Natural killer cell (primary cell): ENCODE results near the gene LMAN2L. TPM values are rescaled to one million over a fixed set of nuclear protein-coding genes. Genes with fewer than 3 reads are reported as not detected.

ENCODE experiments used
- ATAC-seq, 3 donors: fragments of 150-1000 bp in 2 of 3; fragments of 200-7000 bp in 1 of 3; cut with Tn5 transposase; 1 replicate in 1 of 3; 2 replicates in 2 of 3; pipeline ENCODE4 v1.10.0; 2021; ENCODE audit warnings: mild to moderate bottlenecking in 2 of 3, moderate library complexity in 2 of 3
- DNase-seq, 2 donors: peaks; one replicate each; pipeline versions ENCODE4 v3.0.0 to v3.0.0-alpha.2; 2013 to 2021; ENCODE audit warnings: mixed read lengths in 1 of 2
- H3K27ac ChIP-seq: one replicate; pipeline ENCODE4 v1.5.1; 2013; ENCODE audit warnings: mild to moderate bottlenecking, low read length
- H3K27me3 ChIP-seq: one replicate; pipeline ENCODE4 v1.6.1; 2013; ENCODE audit warnings: low read length; ENCODE audit not compliant: control insufficient read depth, insufficient read depth
- H3K36me3 ChIP-seq: one replicate; pipeline ENCODE4 v1.6.1; 2013; ENCODE audit warnings: low read length; ENCODE audit not compliant: control insufficient read depth, insufficient read depth
- H3K4me1 ChIP-seq: one replicate; pipeline ENCODE4 v1.6.1; 2013; ENCODE audit warnings: low read length; ENCODE audit not compliant: control insufficient read depth, insufficient read depth
- H3K4me3 ChIP-seq: one replicate; pipeline ENCODE4 v1.5.1; 2013; ENCODE audit warnings: low read length
- H3K9me3 ChIP-seq: one replicate; pipeline ENCODE4 v1.6.1; 2013; ENCODE audit warnings: low read length; ENCODE audit not compliant: control insufficient read depth, insufficient read depth
- H3K27ac Mint-ChIP-seq, 2 donors: one replicate each; pipeline ENCODE4 v1.8.0; 2022; ENCODE audit warnings: mild to moderate bottlenecking in 2 of 2, mixed read lengths in 2 of 2, moderate library complexity in 1 of 2
- H3K27me3 Mint-ChIP-seq, 2 donors: one replicate each; pipeline ENCODE4 v1.8.0; 2022; ENCODE audit warnings: low read depth in 2 of 2, mixed read lengths in 2 of 2
- H3K36me3 Mint-ChIP-seq: one replicate; pipeline ENCODE4 v1.8.0; 2022; ENCODE audit warnings: mixed read lengths
- H3K4me1 Mint-ChIP-seq, 2 donors: one replicate each; pipeline ENCODE4 v1.8.0; 2022; ENCODE audit warnings: mixed read lengths in 2 of 2
- H3K4me3 Mint-ChIP-seq: one replicate; pipeline ENCODE4 v1.8.0; 2022; ENCODE audit warnings: mild to moderate bottlenecking, moderate library complexity, mixed read lengths
- H3K9me3 Mint-ChIP-seq, 2 donors: one replicate each; pipeline ENCODE4 v1.8.0; 2022; ENCODE audit warnings: mixed read lengths in 2 of 2
- WGBS: methylation state at CpG from one replicate; pipeline ENCODE4 v1.1.7; 2013; ENCODE audit warnings: missing lambda C conversion rate; ENCODE audit not compliant: insufficient coverage; 5-methylcytosine and 5-hydroxymethylcytosine counted together
- intact Hi-C: fragments of 100-400 bp; cut with micrococcal nuclease; formaldehyde crosslinking; loops from one replicate; pipeline ENCODE4 v1.14.2; 2022
- total RNA-seq, 4 donors: library from RNA; stranded (reverse); fragments of 120-200 nt in 1 of 4; gene quantifications; one replicate each; pipeline versions ENCODE4 v1.2.3 to v1.2.4, GENCODE V29; 2013 to 2022
- TF ChIP-seq, protein P1 (sequence below): fragments of 200-600 bp; IDR thresholded peaks from one replicate; pipeline ENCODE4 v1.8.0; 2022; ENCODE audit warnings: antibody characterized with exemption

LMAN2L gene
- total RNA-seq, 3 donors from 2014 or later (not counting 1 experiment from before 2014, with no cell fraction given): 4.0 to 7.9 (median 5.9) TPM

DNA sequence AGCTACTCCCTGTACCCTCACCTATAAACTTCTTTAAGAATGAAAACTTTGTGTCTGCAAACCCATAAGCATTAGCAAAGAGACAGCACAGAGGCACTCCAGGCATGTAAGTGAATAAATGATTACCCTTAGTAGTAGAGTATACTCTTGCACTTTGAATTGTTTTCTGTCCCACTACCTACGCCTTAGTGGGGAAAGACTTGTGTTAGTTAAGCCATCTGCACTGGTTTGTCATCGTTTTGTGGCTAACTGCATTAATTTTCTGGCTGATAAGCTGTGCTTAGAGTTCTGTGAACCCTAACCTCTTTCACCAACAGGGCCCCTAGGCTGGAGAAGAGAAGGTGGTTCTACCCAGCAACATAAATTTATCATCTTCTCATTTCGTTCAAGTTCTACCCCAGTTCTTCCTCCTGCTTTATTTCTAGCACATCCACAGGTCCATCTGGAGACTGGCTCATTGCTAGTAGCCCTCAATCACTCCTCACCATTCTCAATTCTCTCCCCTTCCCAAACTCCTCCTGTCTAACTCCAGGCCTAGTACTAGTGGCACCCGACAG, 710 bp downstream of the LMAN2L start:
- H3K9me3 ChIP-seq: no peaks in the 10 kb centered on the region
- DNase-seq: no peak
- TF ChIP-seq, protein P1, sequence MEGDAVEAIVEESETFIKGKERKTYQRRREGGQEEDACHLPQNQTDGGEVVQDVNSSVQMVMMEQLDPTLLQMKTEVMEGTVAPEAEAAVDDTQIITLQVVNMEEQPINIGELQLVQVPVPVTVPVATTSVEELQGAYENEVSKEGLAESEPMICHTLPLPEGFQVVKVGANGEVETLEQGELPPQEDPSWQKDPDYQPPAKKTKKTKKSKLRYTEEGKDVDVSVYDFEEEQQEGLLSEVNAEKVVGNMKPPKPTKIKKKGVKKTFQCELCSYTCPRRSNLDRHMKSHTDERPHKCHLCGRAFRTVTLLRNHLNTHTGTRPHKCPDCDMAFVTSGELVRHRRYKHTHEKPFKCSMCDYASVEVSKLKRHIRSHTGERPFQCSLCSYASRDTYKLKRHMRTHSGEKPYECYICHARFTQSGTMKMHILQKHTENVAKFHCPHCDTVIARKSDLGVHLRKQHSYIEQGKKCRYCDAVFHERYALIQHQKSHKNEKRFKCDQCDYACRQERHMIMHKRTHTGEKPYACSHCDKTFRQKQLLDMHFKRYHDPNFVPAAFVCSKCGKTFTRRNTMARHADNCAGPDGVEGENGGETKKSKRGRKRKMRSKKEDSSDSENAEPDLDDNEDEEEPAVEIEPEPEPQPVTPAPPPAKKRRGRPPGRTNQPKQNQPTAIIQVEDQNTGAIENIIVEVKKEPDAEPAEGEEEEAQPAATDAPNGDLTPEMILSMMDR: no peak
- H3K4me3 ChIP-seq: peak overlapping the region; percentile 73
- Mint-ChIP-seq H3K9me3 (no peaks in the 10 kb centered on the region), H3K4me3 (peak overlapping the region; percentile 98), H3K36me3 (peaks cover under 1% of the 10 kb centered on the region), H3K27ac (peak overlapping the region; percentile 83 to 93), H3K27me3 (no peaks in the 10 kb centered on the region), H3K4me1 (peaks cover 18 to 33% of the 10 kb centered on the region in 2 donors)
- 22% methylated on average over 3 of the region's 4 CpGs for WGBS
- peaks cover 5% of the 10 kb centered on the region for H3K36me3 ChIP-seq
- peak overlapping the region; percentile 14 for H3K27ac ChIP-seq
- H3K27me3 ChIP-seq: no peaks in the 10 kb centered on the region
- ATAC-seq: no peak
- intact Hi-C loops: no loop called here
- H3K4me1 ChIP-seq: peaks cover 15% of the 10 kb centered on the region

- no peaks in the 10 kb centered on the region for H3K27me3 Mint-ChIP-seq
- no peak overlapping the region for H3K27ac ChIP-seq
- intact Hi-C loops: no loop called here
Observed at GRCh38 chr2:96737831-96738230, 2.0 kb downstream of the LMAN2L start.

DNA sequence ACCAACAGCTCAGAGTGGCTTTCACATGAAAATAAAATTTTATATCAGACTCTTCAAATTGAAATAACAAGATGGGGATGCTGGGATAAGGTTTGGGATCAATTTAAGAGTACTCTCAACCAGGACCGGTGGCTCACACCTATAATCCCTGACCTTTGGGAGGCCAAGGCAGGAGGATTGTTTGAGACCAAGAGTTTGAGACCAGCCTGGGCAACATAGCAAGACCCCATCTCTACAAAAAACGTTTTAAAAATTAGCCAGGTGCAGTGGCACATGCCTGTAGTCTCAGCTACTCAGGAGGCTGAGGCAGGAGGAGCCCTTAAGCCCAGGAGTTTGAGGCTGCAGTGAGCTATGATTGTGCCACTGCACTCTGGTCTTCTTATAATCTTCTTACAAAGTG, 2.6 kb downstream of the LMAN2L start:
- H3K27ac ChIP-seq: no peak overlapping the region
- Mint-ChIP-seq H3K36me3 (peaks cover 7% of the 10 kb centered on the region), H3K4me1 (peaks cover 18 to 33% of the 10 kb centered on the region in 2 donors), H3K9me3 (no peaks in the 10 kb centered on the region), H3K27ac (no peak overlapping the region), H3K4me3 (peak overlapping the region; percentile 22), H3K27me3 (no peaks in the 10 kb centered on the region)
- peaks cover 18% of the 10 kb centered on the region for H3K36me3 ChIP-seq
- H3K27me3 ChIP-seq: no peaks in the 10 kb centered on the region
- 78% methylated on average over 2 of the region's 2 CpGs for WGBS
- peaks cover 15% of the 10 kb centered on the region for H3K4me1 ChIP-seq
- H3K9me3 ChIP-seq: no peaks in the 10 kb centered on the region
- no peak for DNase-seq
- TF ChIP-seq, protein P1: no peak
- H3K4me3 ChIP-seq: no peak overlapping the region
- no peak for ATAC-seq
- intact Hi-C loops: no loop called here

More at GRCh38 chr2:96737831-96738230, 2.0 kb downstream of the LMAN2L start:
- peaks cover 17% of the 10 kb centered on the region for H3K36me3 ChIP-seq
- no peak for ATAC-seq
- no peak overlapping the region for H3K4me3 ChIP-seq
- no peaks in the 10 kb centered on the region for H3K27me3 ChIP-seq
- TF ChIP-seq, protein P1: no peak
- Mint-ChIP-seq H3K4me3 (peak overlapping the region; percentile 22), H3K27ac (no peak overlapping the region), H3K4me1 (peaks cover 18 to 33% of the 10 kb centered on the region in 2 donors), H3K9me3 (no peaks in the 10 kb centered on the region), H3K36me3 (peaks cover 7% of the 10 kb centered on the region)
- DNase-seq: peak in 1 of 2 donors; percentile 45
- no peaks in the 10 kb centered on the region for H3K9me3 ChIP-seq
- H3K4me1 ChIP-seq: peaks cover 15% of the 10 kb centered on the region
- 56% methylated on average over 2 of the region's 2 CpGs for WGBS
